ENCODE data around the gene TMEM63B. TPM values are rescaled to one million over a fixed set of nuclear protein-coding genes. Genes with fewer than 3 reads are reported as not detected.
"Not testable (repeated sequence)": the region's sequence is repeated elsewhere in the genome, so short reads cannot be mapped to it uniquely, and the experiment has no call there.

Gene TMEM63B
- total RNA-seq, 2 experiments from 2014 or later, result 14.5 to 15.3 TPM

DNA sequence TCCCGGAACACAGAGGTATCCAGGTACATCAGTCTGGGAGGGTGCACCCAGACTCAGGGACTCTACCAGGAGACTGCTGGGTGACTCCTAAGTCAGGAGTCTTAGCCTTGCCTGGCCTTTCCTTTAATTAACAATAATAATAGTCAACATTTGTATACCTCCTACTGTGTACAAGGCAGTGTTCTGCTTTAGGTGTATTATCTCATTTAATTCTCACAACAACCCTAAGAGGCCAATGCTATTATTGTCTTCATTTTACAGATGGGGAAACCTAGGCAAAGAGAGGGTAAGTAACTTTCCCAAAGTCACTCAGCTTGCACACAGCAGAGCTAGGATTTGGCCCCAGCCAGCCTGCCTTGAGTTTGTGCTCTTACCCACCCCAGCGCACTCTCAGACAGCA, 39.7 kb upstream of the TMEM63B start:
- Mint-ChIP-seq H3K27me3 (no peaks in the 10 kb centered on the region), H3K9me3 (no peaks in the 10 kb centered on the region), H3K27ac (no peak overlapping the region), H3K36me3 (ENCODE audit: low read depth) (no peaks in the 10 kb centered on the region), H3K4me1 (no peaks in the 10 kb centered on the region), H3K4me3 (no peak overlapping the region)
- ChIA-PET CTCF (interaction anchor here (1.7 to 3.7 kb wide), 2 partner anchors 8 to 318 kb away, joined by 4 to 22 read pairs; partner anchors contain the start of gene VEGFA), POLR2A (no interaction called here)
- DNase-seq, result no peak

- ChIA-PET POLR2A (no interaction called here), CTCF (interaction anchor here (0.7 to 3.7 kb wide), 6 partner anchors 9 to 319 kb away, joined by 3 to 22 read pairs (median 4); partner anchors contain the start of gene VEGFA)
- H3K27ac Mint-ChIP-seq, result no peak overlapping the region
- no peaks in the 10 kb centered on the region for H3K36me3 Mint-ChIP-seq (ENCODE audit: low read depth)
- DNase-seq, result no peak
- H3K4me3 Mint-ChIP-seq, result no peak overlapping the region
- H3K4me1 Mint-ChIP-seq, result no peaks in the 10 kb centered on the region
- no peaks in the 10 kb centered on the region for H3K9me3 Mint-ChIP-seq
- no peaks in the 10 kb centered on the region for H3K27me3 Mint-ChIP-seq
These were observed 38.3 kb upstream of the TMEM63B start for GRCh38 chr6:44088827-44089590.

DNA sequence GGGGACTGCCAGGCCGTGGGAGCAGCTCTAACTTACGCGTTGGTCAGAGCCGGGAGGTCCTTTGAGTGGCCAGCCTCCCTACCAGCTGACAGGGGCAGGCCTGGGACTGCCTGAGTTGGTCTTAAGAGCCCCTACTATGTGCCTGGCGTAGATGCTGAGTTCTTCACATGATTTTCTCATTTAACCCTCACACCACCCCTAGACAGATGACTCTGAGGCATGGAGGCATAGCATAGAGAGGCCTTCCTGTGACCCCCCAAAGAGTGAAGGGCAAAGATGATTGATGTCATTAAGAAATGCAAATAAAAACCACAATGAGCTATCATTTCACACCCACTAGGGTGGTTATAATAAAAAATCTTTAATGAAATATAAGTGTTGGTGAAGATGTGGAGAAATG, 36.9 kb upstream of the TMEM63B start:
- no peaks in the 10 kb centered on the region for H3K27me3 Mint-ChIP-seq

DNA sequence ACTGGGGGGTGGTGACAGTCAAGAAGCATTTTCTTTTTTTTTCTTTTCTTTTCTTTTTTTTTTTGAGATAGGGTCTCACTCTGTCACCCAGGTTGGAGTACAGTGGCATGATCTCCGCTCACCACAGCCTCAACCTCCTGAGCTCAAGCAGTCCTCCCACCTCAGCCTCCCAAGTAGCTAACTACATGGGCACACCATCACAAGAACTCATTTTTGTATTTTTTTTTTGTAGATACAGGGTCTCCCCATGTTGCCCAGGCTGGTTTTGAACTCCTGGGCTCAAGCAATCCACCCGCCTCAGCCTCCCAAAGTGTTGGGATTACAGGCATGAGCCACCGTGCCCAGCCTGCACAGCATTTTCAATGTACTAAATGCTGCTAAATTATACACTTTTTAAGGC, 36.0 kb upstream of the TMEM63B start:
- H3K4me3 Mint-ChIP-seq; POLR2A ChIA-PET; H3K27ac Mint-ChIP-seq; H3K36me3 Mint-ChIP-seq (ENCODE audit: low read depth); H3K27me3 Mint-ChIP-seq; H3K9me3 Mint-ChIP-seq; H3K4me1 Mint-ChIP-seq; DNase-seq: not testable (repeated sequence)
- CTCF ChIA-PET, result interaction anchor here (0.6 to 1.8 kb wide), 4 partner anchors 12 to 585 kb away, joined by 3 to 6 read pairs (median 4); no protein-coding TSS in a partner anchor

More for the DNA sequence above, 36.9 kb upstream of the TMEM63B start:
- no peak overlapping the region for H3K4me3 Mint-ChIP-seq
- no peaks in the 10 kb centered on the region for H3K9me3 Mint-ChIP-seq
- H3K4me1 Mint-ChIP-seq, result no peaks in the 10 kb centered on the region
- H3K36me3 Mint-ChIP-seq (ENCODE audit: low read depth), result no peaks in the 10 kb centered on the region
- ChIA-PET POLR2A (no interaction called here), CTCF (interaction anchor here (1.1 to 3.7 kb wide), 3 partner anchors 10 to 322 kb away, joined by 3 to 22 read pairs (median 6); no protein-coding TSS in a partner anchor)
- no peak for DNase-seq
- no peak overlapping the region for H3K27ac Mint-ChIP-seq

- POLR2A ChIA-PET, result no interaction called here
- H3K36me3 Mint-ChIP-seq (ENCODE audit: low read depth), result no peaks in the 10 kb centered on the region
- H3K4me1 Mint-ChIP-seq, result peaks cover 3% of the 10 kb centered on the region
- no peak overlapping the region for H3K27ac Mint-ChIP-seq
- no peaks in the 10 kb centered on the region for H3K27me3 Mint-ChIP-seq
- no peaks in the 10 kb centered on the region for H3K9me3 Mint-ChIP-seq
- no peak for DNase-seq
- no peak overlapping the region for H3K4me3 Mint-ChIP-seq
- CTCF ChIA-PET, result interaction anchor here (0.9 to 1.8 kb wide), 3 partner anchors 13 to 18 kb away, joined by 3 to 6 read pairs (median 4); no protein-coding TSS in a partner anchor
These were observed 35.1 kb upstream of the TMEM63B start for GRCh38 chr6:44091981-44092884.

DNA sequence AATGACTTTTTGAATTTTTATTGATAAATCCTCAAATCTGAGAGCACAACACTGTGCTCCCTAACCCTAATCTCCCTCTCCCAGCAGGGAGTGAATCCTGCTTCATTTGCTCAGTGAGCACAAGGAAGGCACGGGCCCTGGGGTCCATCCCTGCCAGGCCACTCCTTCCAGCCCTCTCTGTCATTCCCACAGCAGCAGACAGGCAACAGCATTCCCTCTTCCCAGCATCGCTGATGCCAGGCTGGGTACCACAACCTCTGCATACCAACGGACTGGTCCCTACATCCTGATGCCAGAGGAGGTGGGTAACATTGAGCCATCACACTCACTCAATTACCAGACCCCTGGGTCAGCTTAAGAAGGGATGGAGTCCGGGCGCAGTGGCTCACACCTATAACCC, 34.3 kb upstream of the TMEM63B start:
- Mint-ChIP-seq H3K9me3 (no peaks in the 10 kb centered on the region), H3K27ac (no peak overlapping the region), H3K4me3 (no peak overlapping the region), H3K4me1 (peaks cover 3% of the 10 kb centered on the region), H3K36me3 (ENCODE audit: low read depth) (no peaks in the 10 kb centered on the region), H3K27me3 (no peaks in the 10 kb centered on the region)
- ChIA-PET POLR2A (no interaction called here), CTCF (interaction anchor here (0.7 to 1.8 kb wide), 5 partner anchors 13 to 368 kb away, joined by 3 to 6 read pairs (median 4); no protein-coding TSS in a partner anchor)
- no peak for DNase-seq

GRCh38 chr6:44093750-44094402, 33.5 kb upstream of the TMEM63B start:
- ChIA-PET CTCF (interaction anchor here (0.6 to 1.5 kb wide), 6 partner anchors 15 to 437 kb away, joined by 3 to 4 read pairs (median 3); no protein-coding TSS in a partner anchor), POLR2A (interaction anchor here (0.6 kb wide), 1 partner anchor 266 kb away, joined by 5 read pairs; no protein-coding TSS in a partner anchor)
- DNase-seq, result no peak
- H3K36me3 Mint-ChIP-seq (ENCODE audit: low read depth), result no peaks in the 10 kb centered on the region
- H3K27me3 Mint-ChIP-seq, result no peaks in the 10 kb centered on the region
- no peaks in the 10 kb centered on the region for H3K9me3 Mint-ChIP-seq
- peaks cover 3% of the 10 kb centered on the region for H3K4me1 Mint-ChIP-seq
- H3K4me3 Mint-ChIP-seq, result no peak overlapping the region
- H3K27ac Mint-ChIP-seq, result no peak overlapping the region

DNA sequence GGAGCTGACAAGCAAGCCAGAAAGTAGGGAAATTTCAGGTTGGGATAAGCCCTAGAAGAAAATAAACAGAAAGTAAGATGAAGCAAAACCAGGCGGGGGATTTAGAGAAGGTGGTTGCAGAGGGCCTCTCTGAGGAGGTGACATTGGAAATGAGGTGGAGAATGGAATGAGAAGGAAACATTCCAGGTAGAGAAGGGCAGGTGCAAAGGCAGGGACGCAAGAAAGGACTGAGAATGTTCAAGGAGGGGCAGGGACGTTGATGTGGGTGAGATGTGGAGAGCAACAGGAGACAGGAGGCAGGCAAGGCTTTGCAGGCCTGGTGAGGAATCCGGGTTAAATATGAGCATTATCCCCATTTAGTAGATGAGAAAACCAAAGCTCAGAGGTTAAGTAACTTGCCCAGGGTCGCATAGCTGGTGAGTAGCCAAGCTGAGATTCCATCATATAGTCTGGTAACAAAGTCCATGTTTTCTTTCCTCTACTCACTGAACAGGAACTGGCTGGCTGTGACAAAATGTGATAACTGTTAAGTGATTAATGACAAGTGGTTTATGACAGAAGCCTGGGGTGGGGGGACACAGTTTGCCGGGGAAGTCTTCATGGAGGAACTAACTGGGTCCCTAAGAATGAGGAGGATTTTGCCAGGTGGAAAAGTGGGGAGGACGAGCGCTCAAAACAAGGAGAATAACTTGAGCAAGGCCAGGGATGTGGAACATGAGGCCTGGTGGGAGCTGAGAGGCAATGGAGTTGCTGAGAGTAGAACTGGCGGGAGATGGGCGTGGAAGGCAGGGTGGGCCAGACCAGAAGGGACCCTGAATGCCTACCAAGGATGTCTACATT, 32.7 kb upstream of the TMEM63B start:
- Mint-ChIP-seq H3K27me3 (no peaks in the 10 kb centered on the region), H3K4me1 (peaks cover 3% of the 10 kb centered on the region), H3K9me3 (no peaks in the 10 kb centered on the region), H3K4me3 (no peak overlapping the region), H3K36me3 (ENCODE audit: low read depth) (no peaks in the 10 kb centered on the region), H3K27ac (no peak overlapping the region)
- DNase-seq, result no peak
- CTCF ChIA-PET, result interaction anchor here (1.0 to 1.2 kb wide), 2 partner anchors 13 to 126 kb away, joined by 3 read pairs; no protein-coding TSS in a partner anchor
- POLR2A ChIA-PET, result no interaction called here

DNA sequence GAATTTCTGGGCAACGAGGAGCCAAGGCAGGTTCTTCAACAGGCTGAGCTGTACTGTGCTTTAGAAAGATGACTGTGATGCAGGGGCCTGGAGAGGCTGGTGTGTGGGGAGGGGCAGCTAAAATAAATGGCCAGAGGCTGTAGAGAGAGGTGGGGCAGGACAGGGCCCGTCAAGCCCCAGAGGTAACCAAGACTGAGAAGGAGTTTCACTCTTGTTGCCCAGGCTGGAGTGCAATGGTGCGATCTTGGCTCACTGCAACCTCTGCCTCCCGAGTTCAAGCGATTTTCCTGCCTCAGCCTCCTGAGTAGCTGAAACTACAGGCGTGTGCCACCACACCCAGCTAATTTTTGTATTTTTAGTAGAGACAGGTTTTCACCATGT, 32.1 kb upstream of the TMEM63B start:
- H3K9me3 Mint-ChIP-seq; POLR2A ChIA-PET; H3K4me3 Mint-ChIP-seq; H3K36me3 Mint-ChIP-seq (ENCODE audit: low read depth); H3K27ac Mint-ChIP-seq; H3K27me3 Mint-ChIP-seq; H3K4me1 Mint-ChIP-seq; DNase-seq: not testable (repeated sequence)
- CTCF ChIA-PET, result interaction anchor here (1.0 to 1.5 kb wide), 3 partner anchors 14 to 125 kb away, joined by 3 read pairs; no protein-coding TSS in a partner anchor

DNA sequence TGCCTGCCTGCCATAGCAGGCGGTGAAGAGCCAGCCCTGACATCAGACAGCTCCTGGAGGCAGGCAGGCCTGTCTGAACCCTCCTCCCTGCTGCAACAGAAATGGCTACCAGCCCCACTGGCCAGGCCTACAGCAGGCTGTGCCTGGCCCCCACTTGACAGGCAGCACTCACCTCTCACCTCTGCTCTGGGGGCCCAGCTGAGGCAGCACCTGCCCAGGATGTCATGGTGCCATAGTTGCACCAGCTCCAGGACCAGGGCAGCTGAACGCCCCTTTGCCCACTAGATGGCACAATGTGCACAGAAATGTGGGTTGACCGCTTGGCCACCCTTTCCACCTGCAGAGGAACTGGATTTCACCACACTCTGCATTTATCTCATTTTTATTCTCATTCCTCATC, 30.7 kb upstream of the TMEM63B start:
- DNase-seq, result peak; percentile 82
- H3K36me3 Mint-ChIP-seq (ENCODE audit: low read depth), result no peaks in the 10 kb centered on the region
- H3K27me3 Mint-ChIP-seq, result no peaks in the 10 kb centered on the region
- peak overlapping the region; percentile 10 for H3K27ac Mint-ChIP-seq
- ChIA-PET CTCF (interaction anchor here (0.6 to 1.9 kb wide), 12 partner anchors 11 to 124 kb away, joined by 3 to 6 read pairs (median 3); no protein-coding TSS in a partner anchor), POLR2A (no interaction called here)
- H3K9me3 Mint-ChIP-seq, result no peaks in the 10 kb centered on the region
- no peak overlapping the region for H3K4me3 Mint-ChIP-seq
- peaks cover 3% of the 10 kb centered on the region for H3K4me1 Mint-ChIP-seq

DNA sequence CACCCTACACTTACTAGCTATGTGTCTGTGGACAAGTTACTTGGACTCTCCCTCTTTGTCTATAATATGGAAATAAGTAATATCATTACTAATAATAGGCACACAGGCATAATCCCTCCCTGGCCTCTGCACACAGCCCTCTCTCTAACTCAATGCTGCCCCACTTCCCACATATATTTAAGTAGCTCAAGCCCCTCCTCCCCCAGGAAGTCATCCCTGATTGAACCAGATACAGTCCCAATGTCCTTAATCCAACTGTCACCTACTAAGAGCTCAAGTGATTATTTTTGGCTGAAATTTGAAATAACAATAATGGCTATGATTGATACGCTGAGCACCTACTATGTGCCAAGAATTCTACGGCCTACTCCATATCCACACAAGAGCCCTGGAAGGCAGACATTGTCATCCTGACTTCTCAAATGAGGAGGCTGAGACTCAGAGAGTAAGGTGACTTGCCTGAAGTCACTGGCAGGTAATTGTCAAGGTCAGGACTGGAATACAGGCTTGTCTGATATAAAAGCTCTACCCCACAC, 29.5 kb upstream of the TMEM63B start:
- H3K9me3 Mint-ChIP-seq, result no peaks in the 10 kb centered on the region
- peaks cover 15% of the 10 kb centered on the region for H3K4me1 Mint-ChIP-seq
- no peaks in the 10 kb centered on the region for H3K27me3 Mint-ChIP-seq
- no peak overlapping the region for H3K4me3 Mint-ChIP-seq
- no peak for DNase-seq
- H3K36me3 Mint-ChIP-seq (ENCODE audit: low read depth), result peaks cover 2% of the 10 kb centered on the region
- no peak overlapping the region for H3K27ac Mint-ChIP-seq
- ChIA-PET POLR2A (no interaction called here), CTCF (interaction anchor here (0.5 to 1.9 kb wide), 5 partner anchors 53 to 1107 kb away, joined by 3 to 6 read pairs (median 4); no protein-coding TSS in a partner anchor)

Measured in activated CD4-positive, alpha-beta T cell treated with anti-CD3 and anti-CD28 coated beads, Interleukin-2, amount 10 ng/mL, durations not matched to agents 7 days and 5 days (primary cell).